Neural cell (in vitro differentiated cells): Measurements from ENCODE around the gene RAF1. TPM values are rescaled to one million over a fixed set of nuclear protein-coding genes. Genes with fewer than 3 reads are reported as not detected.

ENCODE experiments used
- H2AFZ ChIP-seq: fragments of 200-600, 300-800 bp; sonication (generic), shearing (Covaris generic); 2 replicates; pipeline ENCODE4 v1.6.0; 2014; ENCODE audit warnings: low read depth, mild to moderate bottlenecking, antibody characterized with exemption, low read length, moderate library complexity
- H3F3A ChIP-seq: fragments of 200-600 bp; shearing (Covaris generic); 2 replicates; pipeline ENCODE4 v1.6.1; 2016; ENCODE audit warnings: mild to moderate bottlenecking, moderate library complexity, mixed read lengths, antibody characterized with exemption, low read length; ENCODE audit not compliant: insufficient read depth, poor library complexity, severe bottlenecking
- H3K27ac ChIP-seq: fragments of 200-600, 300-800 bp; sonication (generic), shearing (Covaris generic); 2 replicates; pipeline ENCODE4 v1.5.1; 2014; ENCODE audit warnings: mild to moderate bottlenecking, low read length, moderate library complexity
- H3K27me3 ChIP-seq: fragments of 300-800, 200-600 bp; sonication (generic), shearing (Covaris generic); 2 replicates; pipeline ENCODE4 v1.6.0; 2014; ENCODE audit warnings: mild to moderate bottlenecking, low read depth, low read length, moderate library complexity; ENCODE audit not compliant: insufficient read depth
- H3K36me3 ChIP-seq: fragments of 300-800, 200-600 bp; sonication (generic), shearing (Covaris generic); 2 replicates; pipeline ENCODE4 v1.5.1; 2014; ENCODE audit warnings: mild to moderate bottlenecking, antibody characterized with exemption, low read length, moderate library complexity; ENCODE audit not compliant: insufficient read depth
- H3K4me2 ChIP-seq: fragments of 300-800, 200-600 bp; sonication (generic), shearing (Covaris generic); 2 replicates; pipeline ENCODE4 v1.6.0; 2014; ENCODE audit warnings: mild to moderate bottlenecking, low read length
- H3K4me3 ChIP-seq: fragments of 300-800, 200-600 bp; sonication (generic), shearing (Covaris generic); 2 replicates; pipeline ENCODE4 v1.5.1; 2014; ENCODE audit warnings: mild to moderate bottlenecking, low read length, moderate library complexity
- H3K79me2 ChIP-seq: fragments of 200-600 bp; shearing (Covaris generic); replicated peaks from 2 replicates; pipeline ENCODE4 v1.6.0; 2014; ENCODE audit warnings: mild to moderate bottlenecking, low read length, moderate library complexity; ENCODE audit not compliant: insufficient read depth
- H3K9ac ChIP-seq: fragments of 300-800, 200-600 bp; sonication (generic), shearing (Covaris generic); 2 replicates; pipeline ENCODE4 v1.6.1; 2016; ENCODE audit warnings: mild to moderate bottlenecking, low read length, mixed read lengths
- H3K9me2 ChIP-seq: fragments of 200-600 bp; shearing (Covaris generic); 2 replicates; pipeline ENCODE4 v1.6.1; 2016; ENCODE audit warnings: mild to moderate bottlenecking, low read length, mixed read lengths; ENCODE audit not compliant: insufficient read depth
- H3K9me3 ChIP-seq: fragments of 200-600, 300-800 bp; sonication (generic), shearing (Covaris generic); 2 replicates; pipeline ENCODE4 v1.6.1; 2016; ENCODE audit warnings: mild to moderate bottlenecking, mixed run types, low read length, moderate library complexity, mixed read lengths
- H4K20me1 ChIP-seq: fragments of 200-600 bp; shearing (Covaris generic); 2 replicates; pipeline ENCODE4 v1.6.1; 2016; ENCODE audit warnings: mild to moderate bottlenecking, mixed run types; ENCODE audit not compliant: insufficient read depth
- EP300 ChIP-seq: fragments of 450-650 bp; conservative IDR thresholded peaks from 2 replicates; pipeline ENCODE4 v1.6.1; 2014; ENCODE audit warnings: antibody characterized with exemption, mild to moderate bottlenecking, moderate library complexity; ENCODE audit not compliant: poor library complexity, severe bottlenecking
- EZH2 ChIP-seq: fragments of 200-600, 300-800 bp; shearing (Covaris generic), sonication (generic); IDR thresholded peaks from 2 replicates; pipeline ENCODE4 v1.6.1; 2014; ENCODE audit warnings: antibody characterized with exemption, low read length, borderline replicate concordance, mild to moderate bottlenecking; ENCODE audit not compliant: insufficient read depth, poor library complexity, severe bottlenecking
- MXI1 ChIP-seq: fragments of 450-650 bp; conservative IDR thresholded peaks from 2 replicates; pipeline ENCODE4 v1.6.1; 2014; ENCODE audit warnings: antibody characterized with exemption, mild to moderate bottlenecking; ENCODE audit not compliant: poor library complexity, severe bottlenecking
- POLR2AphosphoS5 ChIP-seq: IDR thresholded peaks from 2 replicates; pipeline ENCODE4 v1.6.1; 2012
- RAD21 ChIP-seq: fragments of 450-650 bp; conservative IDR thresholded peaks from 2 replicates; pipeline ENCODE4 v1.6.1; 2014; ENCODE audit warnings: antibody characterized with exemption, mild to moderate bottlenecking, moderate library complexity
- SMC3 ChIP-seq: fragments of 450-650 bp; conservative IDR thresholded peaks from 2 replicates; pipeline ENCODE4 v1.6.1; 2014; ENCODE audit warnings: antibody characterized with exemption, mild to moderate bottlenecking, moderate library complexity; ENCODE audit not compliant: poor library complexity
- TAF1 ChIP-seq: IDR thresholded peaks from 2 replicates; pipeline ENCODE4 v1.6.1; 2012; ENCODE audit warnings: low read depth
- polyA plus RNA-seq: library from polyadenylated mRNA; depleted of rRNA; stranded (reverse); fragments of >200 nt; gene quantifications from 2 replicates; pipeline ENCODE4 v1.2.3, GENCODE V29; 2014
- TF ChIP-seq, protein P1 (sequence below): fragments of 450-650 bp; IDR thresholded peaks from 2 replicates; pipeline ENCODE4 v1.5.1; 2014; ENCODE audit warnings: antibody characterized with exemption, mild to moderate bottlenecking, moderate library complexity; ENCODE audit not compliant: poor library complexity, severe bottlenecking
- TF ChIP-seq, protein P2 (sequence below): IDR thresholded peaks from 2 replicates; pipeline ENCODE4 v1.6.1; 2012; ENCODE audit warnings: borderline replicate concordance

RAF1 gene
- polyA plus RNA-seq, 1 donor from 2014 or later, result 215 TPM

DNA sequence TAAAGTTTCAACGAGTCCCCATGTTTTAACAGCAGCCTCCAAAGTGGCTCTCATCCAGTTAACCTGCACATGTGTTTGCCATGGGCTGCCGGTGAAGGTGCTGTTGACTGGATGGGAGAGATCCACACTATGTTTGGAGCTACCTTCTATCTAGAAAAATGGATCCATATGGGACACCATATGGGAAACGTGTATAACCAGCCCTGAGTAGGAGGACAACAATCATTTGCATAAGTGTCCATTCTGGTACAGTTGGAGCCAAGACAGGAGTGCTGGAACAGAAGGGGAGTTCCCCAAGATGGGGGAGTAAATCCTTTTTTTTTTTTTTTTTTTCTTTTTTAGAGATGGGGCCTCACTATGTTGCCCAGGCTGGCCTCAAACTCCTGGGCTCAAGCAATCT, 70.4 kb downstream of the RAF1 start:
- no peak overlapping the region for H3K4me2 ChIP-seq
- TF ChIP-seq, protein P1, sequence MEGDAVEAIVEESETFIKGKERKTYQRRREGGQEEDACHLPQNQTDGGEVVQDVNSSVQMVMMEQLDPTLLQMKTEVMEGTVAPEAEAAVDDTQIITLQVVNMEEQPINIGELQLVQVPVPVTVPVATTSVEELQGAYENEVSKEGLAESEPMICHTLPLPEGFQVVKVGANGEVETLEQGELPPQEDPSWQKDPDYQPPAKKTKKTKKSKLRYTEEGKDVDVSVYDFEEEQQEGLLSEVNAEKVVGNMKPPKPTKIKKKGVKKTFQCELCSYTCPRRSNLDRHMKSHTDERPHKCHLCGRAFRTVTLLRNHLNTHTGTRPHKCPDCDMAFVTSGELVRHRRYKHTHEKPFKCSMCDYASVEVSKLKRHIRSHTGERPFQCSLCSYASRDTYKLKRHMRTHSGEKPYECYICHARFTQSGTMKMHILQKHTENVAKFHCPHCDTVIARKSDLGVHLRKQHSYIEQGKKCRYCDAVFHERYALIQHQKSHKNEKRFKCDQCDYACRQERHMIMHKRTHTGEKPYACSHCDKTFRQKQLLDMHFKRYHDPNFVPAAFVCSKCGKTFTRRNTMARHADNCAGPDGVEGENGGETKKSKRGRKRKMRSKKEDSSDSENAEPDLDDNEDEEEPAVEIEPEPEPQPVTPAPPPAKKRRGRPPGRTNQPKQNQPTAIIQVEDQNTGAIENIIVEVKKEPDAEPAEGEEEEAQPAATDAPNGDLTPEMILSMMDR, result no peak
- TF ChIP-seq RAD21, result no peak
- no peak for TF ChIP-seq SMC3
- TF ChIP-seq, protein P2, sequence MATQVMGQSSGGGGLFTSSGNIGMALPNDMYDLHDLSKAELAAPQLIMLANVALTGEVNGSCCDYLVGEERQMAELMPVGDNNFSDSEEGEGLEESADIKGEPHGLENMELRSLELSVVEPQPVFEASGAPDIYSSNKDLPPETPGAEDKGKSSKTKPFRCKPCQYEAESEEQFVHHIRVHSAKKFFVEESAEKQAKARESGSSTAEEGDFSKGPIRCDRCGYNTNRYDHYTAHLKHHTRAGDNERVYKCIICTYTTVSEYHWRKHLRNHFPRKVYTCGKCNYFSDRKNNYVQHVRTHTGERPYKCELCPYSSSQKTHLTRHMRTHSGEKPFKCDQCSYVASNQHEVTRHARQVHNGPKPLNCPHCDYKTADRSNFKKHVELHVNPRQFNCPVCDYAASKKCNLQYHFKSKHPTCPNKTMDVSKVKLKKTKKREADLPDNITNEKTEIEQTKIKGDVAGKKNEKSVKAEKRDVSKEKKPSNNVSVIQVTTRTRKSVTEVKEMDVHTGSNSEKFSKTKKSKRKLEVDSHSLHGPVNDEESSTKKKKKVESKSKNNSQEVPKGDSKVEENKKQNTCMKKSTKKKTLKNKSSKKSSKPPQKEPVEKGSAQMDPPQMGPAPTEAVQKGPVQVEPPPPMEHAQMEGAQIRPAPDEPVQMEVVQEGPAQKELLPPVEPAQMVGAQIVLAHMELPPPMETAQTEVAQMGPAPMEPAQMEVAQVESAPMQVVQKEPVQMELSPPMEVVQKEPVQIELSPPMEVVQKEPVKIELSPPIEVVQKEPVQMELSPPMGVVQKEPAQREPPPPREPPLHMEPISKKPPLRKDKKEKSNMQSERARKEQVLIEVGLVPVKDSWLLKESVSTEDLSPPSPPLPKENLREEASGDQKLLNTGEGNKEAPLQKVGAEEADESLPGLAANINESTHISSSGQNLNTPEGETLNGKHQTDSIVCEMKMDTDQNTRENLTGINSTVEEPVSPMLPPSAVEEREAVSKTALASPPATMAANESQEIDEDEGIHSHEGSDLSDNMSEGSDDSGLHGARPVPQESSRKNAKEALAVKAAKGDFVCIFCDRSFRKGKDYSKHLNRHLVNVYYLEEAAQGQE, result no peak
- no peak for TF ChIP-seq POLR2AphosphoS5
- no peak for TF ChIP-seq MXI1
- TF ChIP-seq TAF1, result no peak
- TF ChIP-seq EZH2, result no peak
- TF ChIP-seq EP300, result no peak
- no peaks in the 10 kb centered on the region for H3K9me3 ChIP-seq
- no peak overlapping the region for H3K9ac ChIP-seq
- no peaks in the 10 kb centered on the region for H3K27me3 ChIP-seq
- no peaks in the 10 kb centered on the region for H3F3A ChIP-seq
- H3K79me2 ChIP-seq, result no peaks in the 10 kb centered on the region
- H4K20me1 ChIP-seq, result no peaks in the 10 kb centered on the region
- H3K36me3 ChIP-seq, result peaks cover 18% of the 10 kb centered on the region
- no peak overlapping the region for H3K27ac ChIP-seq
- H3K4me3 ChIP-seq, result no peak overlapping the region
- H3K9me2 ChIP-seq, result no peaks in the 10 kb centered on the region
- H2AFZ ChIP-seq, result no peak overlapping the region

GRCh38 chr3:12591997-12592715, 71.8 kb downstream of the RAF1 start:
- H3K4me2 ChIP-seq, result no peak overlapping the region
- H4K20me1 ChIP-seq, result no peaks in the 10 kb centered on the region
- no peaks in the 10 kb centered on the region for H3K9me3 ChIP-seq
- H2AFZ ChIP-seq, result no peak overlapping the region
- no peak overlapping the region for H3K9ac ChIP-seq
- no peaks in the 10 kb centered on the region for H3K27me3 ChIP-seq
- H3K36me3 ChIP-seq, result peaks cover 24% of the 10 kb centered on the region
- H3K27ac ChIP-seq, result no peak overlapping the region
- H3K79me2 ChIP-seq, result no peaks in the 10 kb centered on the region
- no peaks in the 10 kb centered on the region for H3F3A ChIP-seq
- no peak overlapping the region for H3K4me3 ChIP-seq
- TF ChIP-seq SMC3, result no peak
- TF ChIP-seq, protein P1, result no peak
- no peaks in the 10 kb centered on the region for H3K9me2 ChIP-seq
